GM06990 (cell line): ENCODE results near the gene FLNB.

Experiments used
- DNase-seq: peaks from one replicate; pipeline ENCODE4 v3.0.0-alpha.2; 2011; ENCODE audit not compliant: insufficient read length; ENCODE audit errors: extremely low read depth
- H3K27me3 ChIP-seq: replicated peaks from 2 replicates; pipeline ENCODE4 v1.6.0; 2011; ENCODE audit warnings: low read length; ENCODE audit not compliant: control insufficient read depth, insufficient read depth
- H3K36me3 ChIP-seq: 2 replicates; pipeline ENCODE4 v1.5.1; 2011; ENCODE audit warnings: low read length; ENCODE audit not compliant: control insufficient read depth, insufficient read depth
- H3K4me3 ChIP-seq: replicated peaks from 2 replicates; pipeline ENCODE4 v1.5.1; 2011; ENCODE audit warnings: low read depth, mild to moderate bottlenecking, control low read depth, low read length
- CTCF ChIP-seq: IDR thresholded peaks from 2 replicates; pipeline ENCODE4 v1.5.1; 2011; ENCODE audit warnings: low read length, control low read depth, mild to moderate bottlenecking, inconsistent platforms; ENCODE audit not compliant: insufficient read depth, poor library complexity, severe bottlenecking

FLNB gene

GRCh38 chr3:58043933-58044332 is 35.7 kb downstream of the FLNB start:
- Histone ChIP-seq H3K27me3 (no peaks in the 10 kb centered on the region), H3K4me3 (no peak overlapping the region), H3K36me3 (no peaks in the 10 kb centered on the region)
- no peak for DNase-seq
- TF ChIP-seq CTCF: no peak

DNA sequence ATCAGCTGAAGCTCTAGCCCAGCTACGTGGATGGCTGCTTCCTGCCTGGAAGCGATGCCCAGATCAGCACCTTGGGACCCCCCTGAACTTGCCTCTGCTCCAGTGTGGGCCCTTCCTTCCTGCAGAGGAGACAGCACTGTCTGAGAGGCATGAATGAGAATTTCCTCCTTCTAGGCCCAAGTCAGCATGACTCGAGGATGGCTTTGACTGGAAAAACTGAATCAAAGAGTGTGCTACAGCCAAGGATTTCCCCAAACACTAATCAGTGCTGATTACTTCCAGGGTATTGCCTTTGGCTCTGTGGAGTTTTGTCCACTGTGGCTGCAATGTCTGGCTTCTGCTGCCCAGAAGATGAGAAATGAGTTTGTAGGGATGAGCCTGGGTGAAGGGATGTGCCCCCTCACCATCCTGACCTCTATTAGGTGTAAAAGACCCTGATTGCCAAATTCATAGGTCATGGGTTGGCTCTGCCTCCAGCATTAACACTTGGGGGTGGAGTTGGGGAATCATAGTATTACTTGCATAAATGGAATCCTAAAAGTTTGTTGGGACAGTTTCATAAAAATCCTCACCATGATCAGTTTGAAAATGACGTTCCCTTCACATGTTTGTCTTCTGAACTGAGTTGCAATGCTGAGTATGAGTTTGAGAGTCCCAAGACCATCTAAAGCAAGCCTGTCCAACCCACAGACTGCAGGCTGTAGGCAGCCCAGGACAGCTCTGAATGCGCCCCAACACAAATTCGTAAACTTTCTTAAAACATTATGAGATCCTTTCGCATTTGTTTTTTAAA is 36.7 kb downstream of the FLNB start:
- no peak for DNase-seq
- Histone ChIP-seq H3K27me3 (no peaks in the 10 kb centered on the region), H3K4me3 (no peak overlapping the region), H3K36me3 (no peaks in the 10 kb centered on the region)
- TF ChIP-seq CTCF: no peak

DNA sequence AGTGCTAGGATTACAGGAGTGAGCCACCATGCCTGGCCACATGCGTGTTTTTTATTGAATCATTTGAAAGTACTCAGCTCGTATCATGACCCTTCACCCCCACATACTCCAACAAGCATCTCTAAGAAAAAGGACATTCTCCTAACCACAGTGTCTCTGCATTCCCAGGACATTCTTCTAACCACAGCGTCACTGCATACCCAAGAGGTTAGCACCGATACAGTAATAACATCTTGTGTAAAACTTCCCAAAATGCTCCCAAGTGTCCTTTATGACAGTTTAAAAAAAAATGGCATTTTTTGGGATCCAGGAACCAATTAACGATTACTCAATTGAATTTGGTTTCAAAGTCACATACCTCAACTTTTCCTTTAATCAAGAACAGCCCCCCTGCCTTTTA is 39.6 kb downstream of the FLNB start:
- TF ChIP-seq CTCF: no peak
- H3K4me3 ChIP-seq: no peak overlapping the region
- DNase-seq: no peak
- H3K27me3 ChIP-seq: no peaks in the 10 kb centered on the region
- H3K36me3 ChIP-seq: no peaks in the 10 kb centered on the region

- no peak for DNase-seq
- H3K4me3 ChIP-seq: no peak overlapping the region
- H3K36me3 ChIP-seq: no peaks in the 10 kb centered on the region
- no peaks in the 10 kb centered on the region for H3K27me3 ChIP-seq
- TF ChIP-seq CTCF: no peak
Measured at GRCh38 chr3:58048301-58048700, 40.1 kb downstream of the FLNB start.

DNA sequence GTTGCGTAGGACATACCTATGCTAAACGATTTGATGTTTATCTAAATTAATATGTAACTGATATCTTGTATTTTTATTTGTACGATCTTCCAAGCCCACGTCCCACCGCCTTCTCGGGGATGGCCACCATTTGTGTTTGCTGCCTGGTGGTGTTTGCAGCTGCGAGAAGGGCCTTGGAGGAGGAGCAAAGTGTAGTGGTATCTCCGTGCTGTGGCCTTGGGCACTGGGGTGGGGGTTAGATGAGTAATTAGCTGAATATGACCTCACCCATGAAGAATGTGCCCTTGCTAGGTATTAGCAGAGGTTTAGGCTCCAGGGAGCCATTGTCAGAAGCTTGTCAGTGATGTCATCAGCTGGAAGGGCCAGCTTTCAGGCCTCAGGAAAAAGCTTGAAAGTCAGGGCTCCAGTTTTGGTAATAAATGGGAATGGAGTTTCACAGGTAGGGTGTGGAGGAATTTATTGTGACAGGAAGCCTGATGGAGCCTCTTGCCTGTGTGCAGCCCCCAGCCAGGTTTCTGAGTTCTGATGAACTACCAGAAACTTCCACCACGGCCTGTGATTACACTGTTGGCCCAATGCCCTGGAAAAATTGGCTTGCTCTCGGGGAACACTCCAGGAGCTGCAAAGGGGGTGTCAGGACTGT is 41.0 kb downstream of the FLNB start:
- Histone ChIP-seq H3K4me3 (no peak overlapping the region), H3K27me3 (no peaks in the 10 kb centered on the region)
- no peak for DNase-seq

More for the DNA sequence above, 41.0 kb downstream of the FLNB start:
- TF ChIP-seq CTCF: no peak
- no peaks in the 10 kb centered on the region for H3K36me3 ChIP-seq
